Kidney (tissue), 14 donors: ENCODE results near the gene PPARA. TPM values are rescaled to one million over a fixed set of nuclear protein-coding genes. Genes with fewer than 3 reads are reported as not detected.

ENCODE experiments used
- DNase-seq, 5 donors: peaks; one replicate each; pipeline ENCODE4 v3.0.0-alpha.2; 2013 to 2020
- FAIRE-seq: peaks from 2 replicates; lab custom pipeline; 2012; peaks lifted over from hg19 to GRCh38; lab: Jason Lieb, UNC
- H3K27ac ChIP-seq, 2 donors: one replicate each; pipeline ENCODE4 v1.7.0; 2013; ENCODE audit warnings: low read depth in 2 of 2, low read length in 2 of 2, inconsistent platforms in 1 of 2
- H3K27me3 ChIP-seq: one replicate; pipeline ENCODE4 v1.7.1; 2013; ENCODE audit warnings: low read length, inconsistent platforms; ENCODE audit not compliant: control insufficient read depth, insufficient read depth
- H3K36me3 ChIP-seq, 3 donors: one replicate each; pipeline versions ENCODE4 v1.7.0 to v1.7.1; 2013; ENCODE audit warnings: low read length in 3 of 3, control low read depth in 1 of 3, inconsistent platforms in 1 of 3; ENCODE audit not compliant: insufficient read depth in 3 of 3, control insufficient read depth in 2 of 3
- H3K4me1 ChIP-seq, 3 donors: one replicate each; pipeline versions ENCODE4 v1.7.0 to v1.7.1; 2013; ENCODE audit warnings: low read length in 3 of 3, inconsistent platforms in 1 of 3, low read depth in 1 of 3; ENCODE audit not compliant: control insufficient read depth in 2 of 3, insufficient read depth in 2 of 3
- H3K4me3 ChIP-seq, 3 donors: one replicate each; pipeline versions ENCODE4 v1.7.0 to v1.8.1; 2013; ENCODE audit warnings: low read length in 3 of 3, control low read depth in 1 of 3, inconsistent platforms in 1 of 3
- H3K9ac ChIP-seq, 3 donors: one replicate each; pipeline versions ENCODE4 v1.7.0 to v1.7.1; 2013; ENCODE audit warnings: low read length in 3 of 3, control low read depth in 1 of 3, inconsistent platforms in 1 of 3
- H3K9me3 ChIP-seq, 3 donors: one replicate each; pipeline versions ENCODE4 v1.7.0 to v1.7.1; 2013; ENCODE audit warnings: low read length in 3 of 3, control low read depth in 1 of 3, inconsistent platforms in 1 of 3; ENCODE audit not compliant: control insufficient read depth in 2 of 3, insufficient read depth in 1 of 3
- CTCF ChIP-seq: IDR thresholded peaks from 3 replicates; pipeline ENCODE4 v1.5.1; 2012; ENCODE audit warnings: mild to moderate bottlenecking, moderate library complexity, borderline replicate concordance; ENCODE audit not compliant: insufficient read depth; ENCODE audit errors: extremely low read depth
- intact Hi-C: fragments of 100-400 bp; cut with DNase I; formaldehyde crosslinking; loops from one replicate; pipeline ENCODE4 v1.11.1; 2022
- polyA plus RNA-seq: library from polyadenylated mRNA; stranded (reverse); fragments of 350-450 nt; fragmentation: Illumina TruSeq; extraction: RNeasy Lipid Tissue Mini Kit (QIAGEN cat#74804); gene quantifications from one replicate; pipeline ENCODE4 v1.2.3, GENCODE V29; 2014; ENCODE audit warnings: low read depth, low replicate concordance; ENCODE audit not compliant: insufficient read depth
- total RNA-seq: library from RNA; stranded (reverse); fragmentation: NEBNext Ultra II Directional; extraction: Animal tissue kit (Norgen Biotek cat#: 25700); gene quantifications from one replicate; pipeline ENCODE4 v1.2.1, GENCODE V29; 2021
- donor health status: control.
- donor health status: control.
- donor health status: control.
- donor health status: control.
- donor health status: control.
- donor health status: DM: yes; HTN: yes; CAD: no.
- donor health status: Normal renal cell carcinoma (clear cell type).

The PPARA gene
- total and polyA plus RNA-seq, 2 donors from 2014 or later, result 15.8 to 36.8 TPM

- no peak overlapping the region for H3K9ac ChIP-seq
- no peak overlapping the region for H3K27ac ChIP-seq
- DNase-seq, result no peak
- no peaks in the 10 kb centered on the region for H3K9me3 ChIP-seq
- no peak overlapping the region for H3K4me3 ChIP-seq
- intact Hi-C loops, result no loop called here
- TF ChIP-seq CTCF, result no peak
- peaks cover 2 to 38% (median 11%) of the 10 kb centered on the region in 3 donors for H3K36me3 ChIP-seq
- H3K4me1 ChIP-seq, result no peaks in the 10 kb centered on the region
- FAIRE-seq, result no peak
- no peaks in the 10 kb centered on the region for H3K27me3 ChIP-seq
Observed at GRCh38 chr22:46209262-46209661, 58.9 kb downstream of the PPARA start.

GRCh38 chr22:46212195-46212594 is 61.9 kb downstream of the PPARA start:
- H3K36me3 ChIP-seq, result peaks cover 2 to 41% (median 21%) of the 10 kb centered on the region in 3 donors
- intact Hi-C loops, result no loop called here
- FAIRE-seq, result no peak

DNA sequence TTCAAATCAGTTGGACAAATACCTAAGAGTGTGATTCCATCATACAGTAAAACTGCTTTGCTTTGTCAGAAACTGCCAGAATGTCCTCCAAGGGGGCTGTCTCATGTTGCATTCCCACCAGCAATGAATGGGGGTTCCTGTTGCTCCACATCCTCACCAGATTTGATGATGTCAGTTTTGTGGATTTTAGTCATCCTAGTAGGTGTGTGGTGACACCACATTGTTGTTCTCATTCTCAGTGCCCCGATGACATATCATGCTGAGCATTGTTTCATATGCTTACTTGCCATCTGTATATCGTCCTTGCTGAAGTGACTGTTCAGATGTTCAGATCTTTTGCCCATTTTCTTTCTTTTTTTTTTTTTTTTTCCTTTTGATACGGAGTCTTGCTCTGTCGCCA is 62.7 kb downstream of the PPARA start:
- TF ChIP-seq CTCF, result no peak
- no peaks in the 10 kb centered on the region for H3K9me3 ChIP-seq
- intact Hi-C loops, result no loop called here
- no peak overlapping the region for H3K4me3 ChIP-seq
- no peaks in the 10 kb centered on the region for H3K4me1 ChIP-seq
- H3K27me3 ChIP-seq, result no peaks in the 10 kb centered on the region
- no peak overlapping the region for H3K9ac ChIP-seq
- DNase-seq (no peak), FAIRE-seq (no peak)
- peaks cover 2 to 45% (median 21%) of the 10 kb centered on the region in 3 donors for H3K36me3 ChIP-seq
- no peak overlapping the region for H3K27ac ChIP-seq

More at GRCh38 chr22:46212195-46212594, 61.9 kb downstream of the PPARA start:
- no peak for DNase-seq
- Histone ChIP-seq H3K4me1 (no peaks in the 10 kb centered on the region), H3K9me3 (no peaks in the 10 kb centered on the region), H3K4me3 (no peak overlapping the region), H3K27ac (no peak overlapping the region), H3K9ac (no peak overlapping the region), H3K27me3 (no peaks in the 10 kb centered on the region)
- TF ChIP-seq CTCF, result no peak

GRCh38 chr22:46214149-46214548 is 63.8 kb downstream of the PPARA start:
- no peak for TF ChIP-seq CTCF
- Histone ChIP-seq H3K36me3 (peaks cover 2 to 44% (median 24%) of the 10 kb centered on the region in 3 donors), H3K9ac (no peak overlapping the region), H3K27me3 (no peaks in the 10 kb centered on the region), H3K27ac (no peak overlapping the region), H3K4me1 (no peaks in the 10 kb centered on the region), H3K4me3 (no peak overlapping the region), H3K9me3 (no peaks in the 10 kb centered on the region)
- intact Hi-C loops, result no loop called here
- FAIRE-seq (no peak), DNase-seq (no peak)
